HL-60/S4 treated with phorbol 12-myristate 13-acetate at 8.2 ng/mL for 4 days and 3 days (cell line): ENCODE measurements around the gene P2RX1.
"Not testable (repeated sequence)": the region's sequence is repeated elsewhere in the genome, so short reads cannot be mapped to it uniquely, and the experiment has no call there.

Source experiments
- in situ Hi-C: fragments of 300-500 bp; cut with MboI; formaldehyde crosslinking; loops from 2 replicates; pipeline ENCODE4 v1.15.0; 2022; ENCODE audit warnings: low sequenced_read_pairs

P2RX1 gene

DNA sequence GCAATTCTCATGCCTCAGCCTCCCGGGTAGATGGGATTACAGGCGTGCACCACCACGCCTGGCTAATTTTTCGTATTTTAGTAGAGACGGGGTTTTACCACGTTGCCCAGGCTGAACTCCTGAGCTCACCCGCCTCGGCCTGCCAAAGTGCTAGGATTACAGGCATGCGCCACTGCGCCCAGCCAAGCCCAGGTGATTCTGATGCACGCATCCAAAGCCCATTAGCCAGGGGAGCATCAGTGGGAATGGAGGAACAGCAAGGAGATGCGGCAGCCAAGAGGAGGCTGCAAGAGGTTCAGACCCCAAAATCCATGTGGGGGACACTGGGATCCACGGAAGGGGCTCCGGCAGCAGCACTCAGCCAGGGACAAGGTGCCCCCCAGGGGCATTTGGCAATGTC lies 35.9 kb upstream of the P2RX1 start:
- in situ Hi-C loops = no loop called here

DNA sequence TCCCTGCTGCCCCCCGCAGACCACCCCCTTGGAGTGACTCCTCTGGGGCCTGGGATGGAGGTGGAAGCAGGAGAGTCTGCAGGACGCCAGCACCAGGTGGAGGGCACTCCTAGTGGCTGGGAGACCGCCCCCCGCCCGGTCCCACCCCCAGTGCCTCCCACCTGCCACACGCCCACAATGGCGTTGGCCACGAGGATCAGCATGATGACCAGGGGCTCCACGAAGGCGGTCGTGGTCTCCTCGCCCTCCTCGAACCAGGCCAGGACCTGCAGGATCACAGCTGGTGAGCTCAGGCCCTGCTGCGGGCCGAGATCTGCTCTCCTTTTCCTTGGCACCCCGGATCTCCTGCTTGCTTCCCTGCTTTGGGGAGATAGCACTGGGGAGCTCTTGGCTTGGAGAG lies 35.2 kb upstream of the P2RX1 start:
- in situ Hi-C loops = no loop called here

DNA sequence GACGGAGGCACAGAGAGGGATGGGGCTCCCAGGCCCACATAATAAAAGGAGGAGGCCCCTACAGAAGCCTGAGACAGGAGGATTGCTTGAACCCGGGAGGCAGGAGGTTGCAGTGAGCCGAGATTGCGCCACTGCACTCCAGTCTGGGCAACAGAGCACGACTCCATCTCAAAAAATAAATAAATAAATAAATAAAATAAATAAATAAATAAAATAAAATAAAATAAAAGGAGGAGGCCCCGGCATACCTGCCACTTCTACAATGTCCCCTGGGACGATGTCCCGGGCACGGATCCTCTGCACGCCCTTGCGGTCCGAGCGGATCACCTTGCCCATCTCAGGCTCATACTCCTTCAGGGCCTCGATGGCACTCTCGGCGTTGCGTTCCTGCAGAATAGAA lies 34.7 kb upstream of the P2RX1 start:
- in situ Hi-C loops = no loop called here

DNA sequence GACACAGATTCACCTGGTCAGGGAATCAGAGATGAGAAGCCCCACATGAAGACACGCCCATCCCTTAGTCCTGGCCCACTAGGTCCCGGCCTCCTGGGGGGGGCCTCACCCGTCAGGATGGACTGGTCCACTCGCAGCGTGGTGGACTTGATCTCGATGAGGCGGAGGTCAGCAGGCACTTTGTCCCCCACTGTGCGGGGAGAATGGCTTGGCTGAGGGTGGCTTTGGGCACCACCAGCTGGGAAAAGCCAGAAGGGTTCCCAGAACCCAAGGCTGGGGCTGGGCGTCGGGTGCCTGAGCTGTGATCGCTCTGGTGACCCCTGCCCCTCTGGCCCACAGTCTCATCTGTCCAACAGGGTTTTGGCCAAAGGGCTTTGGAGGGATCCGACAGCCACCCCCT lies 34.3 kb upstream of the P2RX1 start:
- in situ Hi-C loops = no loop called here

DNA sequence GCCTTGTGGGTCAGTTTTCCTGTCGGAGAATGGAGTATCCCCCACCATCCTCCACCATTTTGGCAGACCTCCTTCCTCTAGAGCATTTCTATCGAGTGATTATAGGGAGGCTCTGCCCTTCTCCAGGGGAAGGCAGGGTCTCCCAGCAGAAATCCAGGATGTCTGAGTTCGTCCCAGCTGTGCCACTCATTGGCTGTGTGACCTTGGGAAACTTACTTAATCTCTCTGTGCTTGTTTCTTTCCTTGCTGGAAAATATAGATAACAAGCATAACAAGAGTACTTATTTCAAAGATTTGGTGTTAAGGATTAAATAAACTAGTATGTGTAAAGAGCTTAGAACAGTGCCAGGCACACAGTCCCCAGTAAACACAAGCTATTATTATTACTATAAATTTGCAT lies 33.2 kb upstream of the P2RX1 start:
- in situ Hi-C loops = no loop called here

DNA sequence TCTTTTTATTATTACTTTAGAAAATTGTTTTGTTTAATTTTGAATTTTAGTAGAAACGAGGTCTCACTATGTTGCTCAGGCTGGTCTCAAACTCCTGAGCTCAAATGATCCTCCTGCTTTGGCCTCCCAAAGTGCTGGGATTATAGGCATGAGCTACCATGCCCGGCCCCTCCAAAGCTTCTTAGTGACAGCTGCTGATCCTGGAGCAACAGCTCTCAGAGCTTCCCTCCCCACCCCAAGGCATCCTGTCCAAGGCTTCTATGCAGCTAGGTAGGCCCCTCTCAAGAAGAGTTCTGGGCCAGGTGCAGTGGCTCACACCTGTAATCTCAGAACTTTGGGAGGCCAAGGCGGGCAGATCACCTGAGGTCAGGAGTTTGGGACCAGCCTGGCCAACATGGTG lies 32.3 kb upstream of the P2RX1 start:
- in situ Hi-C loops = not testable (repeated sequence)

DNA sequence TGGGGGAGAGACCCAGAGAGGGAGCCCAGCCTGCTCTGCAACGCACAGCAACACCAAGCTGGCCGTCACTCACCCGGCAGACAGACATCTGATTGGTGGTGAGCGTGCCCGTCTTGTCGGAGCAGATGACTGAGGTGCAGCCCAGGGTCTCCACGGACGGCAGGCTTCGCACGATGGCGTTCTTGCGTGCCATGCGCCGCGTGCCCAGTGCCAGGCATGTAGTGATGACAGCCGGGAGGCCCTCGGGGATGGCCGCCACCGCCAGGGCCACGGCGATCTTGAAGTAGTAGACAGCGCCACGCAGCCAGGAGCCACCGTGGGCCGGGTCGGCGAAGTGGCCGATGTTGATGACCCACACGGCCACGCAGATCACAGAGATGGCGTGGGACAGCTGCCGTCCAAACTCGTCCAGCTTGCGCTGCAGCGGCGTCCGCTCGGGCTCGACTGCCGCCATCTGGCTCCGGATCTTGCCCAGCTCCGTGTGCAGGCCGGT lies 31.1 kb upstream of the P2RX1 start:
- in situ Hi-C loops = no loop called here

DNA sequence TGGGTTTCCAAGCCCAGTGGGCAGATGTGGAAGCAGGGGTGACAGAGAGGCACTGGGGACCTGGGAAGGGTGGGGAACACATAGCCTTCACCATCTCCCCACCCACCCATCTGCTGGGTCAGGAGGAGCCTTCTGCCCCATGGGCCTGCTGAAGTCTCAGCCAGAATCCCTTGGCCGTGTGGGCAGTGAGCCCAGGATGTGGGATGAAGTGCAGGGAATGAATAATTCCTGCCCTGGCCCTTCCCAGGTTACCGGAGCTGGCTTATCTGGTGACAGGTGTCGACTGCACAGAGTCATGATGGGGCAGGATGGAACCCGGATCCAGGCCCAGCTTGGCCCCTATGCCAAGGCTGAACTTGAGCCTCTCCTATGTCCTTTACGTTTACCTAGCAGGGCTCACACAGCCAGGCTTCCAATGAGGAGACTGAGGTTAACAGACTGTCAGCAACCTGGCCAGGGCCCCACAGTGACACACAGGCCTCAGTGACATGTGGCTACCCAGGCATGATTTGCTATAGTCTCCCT lies 30.5 kb upstream of the P2RX1 start:
- in situ Hi-C loops = no loop called here

DNA sequence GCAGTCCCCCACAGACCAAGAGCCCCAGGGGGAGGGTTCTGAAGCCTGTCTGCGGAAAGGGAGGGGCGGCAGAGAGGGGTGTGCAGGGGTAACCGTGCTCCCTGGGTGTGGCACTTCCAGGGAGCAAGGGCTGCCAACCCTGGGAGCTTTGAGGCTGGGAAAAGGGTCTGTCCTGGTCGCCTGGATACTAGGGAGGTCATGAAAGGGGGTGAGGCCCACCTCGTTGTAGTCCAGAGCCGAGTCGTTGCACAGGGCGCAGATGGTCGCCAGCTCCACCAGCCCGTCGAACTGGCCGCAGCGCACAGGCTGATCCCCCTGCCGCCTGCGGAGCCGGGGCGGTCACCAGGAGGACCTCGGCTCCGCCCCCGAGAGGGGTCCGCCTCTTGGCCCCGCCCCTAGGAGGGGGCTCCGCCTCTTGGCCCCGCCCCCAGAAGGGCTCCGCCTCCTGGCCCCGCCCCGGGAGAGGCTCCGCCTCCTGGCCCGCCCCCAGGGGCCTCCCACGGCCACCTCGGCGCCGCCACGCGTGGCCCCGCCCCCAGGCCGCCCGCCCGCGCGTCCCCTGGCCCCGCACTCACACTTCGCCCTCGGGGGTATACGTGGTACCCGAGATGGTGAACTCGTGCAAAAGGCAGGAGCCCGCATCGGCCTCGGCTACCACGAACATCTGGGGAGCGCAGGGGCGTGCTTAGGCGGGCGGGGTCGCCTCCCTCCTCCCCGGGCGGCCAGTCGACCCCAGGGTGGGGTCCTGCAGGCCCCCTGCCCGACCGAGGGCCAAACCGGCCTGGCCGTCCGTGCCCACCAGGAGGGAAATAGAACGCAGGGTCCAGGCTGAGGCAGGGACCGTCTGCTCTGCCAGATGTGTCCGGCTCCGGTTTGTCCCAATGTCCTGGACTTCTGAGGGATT lies 28.5 kb upstream of the P2RX1 start:
- in situ Hi-C loops = no loop called here

DNA sequence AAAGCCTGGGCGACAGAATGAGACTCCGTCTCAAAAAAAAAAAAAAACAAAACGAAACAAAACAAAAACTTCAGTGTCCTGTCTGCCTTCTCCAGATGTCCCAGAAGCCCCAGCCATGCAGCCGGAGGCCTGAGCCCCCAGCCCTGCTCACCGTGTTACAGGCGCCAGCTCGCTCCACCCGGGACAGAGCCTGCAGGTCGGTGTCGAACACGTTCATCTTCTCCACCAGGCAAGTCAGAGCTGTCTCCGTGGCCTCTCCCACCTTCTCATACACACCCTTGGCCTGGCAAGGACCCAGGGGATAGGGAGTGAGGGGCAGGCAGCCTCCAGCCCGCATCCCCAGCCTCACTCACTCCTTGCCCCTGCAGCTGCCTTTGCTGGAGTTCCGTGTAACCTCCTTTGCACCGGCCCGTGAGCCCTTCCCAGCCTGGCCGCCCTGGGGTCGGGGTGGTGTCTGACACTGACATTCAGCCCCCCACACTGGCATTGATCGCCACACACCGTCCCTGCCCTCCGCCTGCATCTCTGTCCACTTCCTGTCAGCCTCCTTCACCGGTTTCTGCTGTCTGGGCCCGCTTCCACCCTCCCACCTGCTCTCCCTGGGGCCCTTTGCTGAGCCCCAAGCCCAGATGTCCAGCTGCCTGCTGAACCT lies 27.1 kb upstream of the P2RX1 start:
- in situ Hi-C loops = no loop called here

DNA sequence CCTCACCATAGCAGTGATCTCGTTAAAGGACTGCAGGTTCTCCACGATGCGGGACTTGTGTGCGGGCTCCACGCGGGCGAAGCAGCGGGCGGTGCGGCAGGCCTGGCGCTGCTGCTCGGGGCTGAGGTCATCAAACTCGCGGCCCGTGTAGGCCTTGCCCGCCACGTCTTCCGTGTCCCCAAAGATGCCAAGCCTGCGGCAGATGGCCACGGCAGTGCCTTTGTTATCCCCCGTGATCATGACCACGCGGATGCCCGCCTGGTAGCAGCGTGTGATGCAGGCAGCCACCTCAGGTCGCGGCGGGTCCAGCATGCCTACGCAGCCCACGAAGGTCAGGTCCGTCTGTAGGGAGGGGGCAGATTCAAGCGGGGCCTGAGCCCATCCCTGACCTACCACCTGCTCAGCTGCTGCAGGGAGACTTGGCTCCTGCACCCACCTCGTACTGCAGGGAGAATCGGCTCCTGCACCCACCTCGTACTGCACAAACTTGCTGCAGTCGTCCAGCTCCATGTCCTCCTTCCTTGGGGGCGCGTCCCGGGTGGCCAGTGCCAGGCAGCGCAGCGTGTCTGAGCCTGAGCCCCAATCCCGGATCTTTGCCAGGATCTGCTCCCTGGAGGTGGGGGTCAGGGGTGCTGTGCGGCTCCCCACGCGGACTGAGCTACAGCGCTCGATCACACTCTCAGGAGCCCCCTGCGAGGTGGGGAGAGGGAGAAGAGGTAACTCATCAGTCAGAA lies 24.9 kb upstream of the P2RX1 start:
- in situ Hi-C loops = no loop called here

DNA sequence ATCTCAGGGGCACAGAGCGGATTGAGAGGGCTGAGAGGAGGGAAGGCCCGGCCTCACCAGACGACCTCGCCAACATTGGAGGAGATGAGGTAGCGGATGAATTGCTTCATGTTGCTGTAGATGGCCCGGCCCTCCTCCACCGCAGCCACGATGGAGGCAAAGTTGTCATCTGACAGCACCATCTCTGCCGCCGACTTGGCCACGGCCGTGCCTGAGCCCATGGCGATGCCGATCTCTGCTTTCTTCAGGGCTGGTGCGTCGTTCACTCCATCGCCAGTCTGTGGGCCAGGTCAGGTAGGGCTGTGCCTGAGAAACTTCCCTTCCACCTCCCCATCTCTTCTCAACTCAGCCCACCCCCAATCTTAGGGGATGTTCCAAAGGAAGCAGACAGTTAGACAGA lies 21.1 kb upstream of the P2RX1 start:
- in situ Hi-C loops = no loop called here

DNA sequence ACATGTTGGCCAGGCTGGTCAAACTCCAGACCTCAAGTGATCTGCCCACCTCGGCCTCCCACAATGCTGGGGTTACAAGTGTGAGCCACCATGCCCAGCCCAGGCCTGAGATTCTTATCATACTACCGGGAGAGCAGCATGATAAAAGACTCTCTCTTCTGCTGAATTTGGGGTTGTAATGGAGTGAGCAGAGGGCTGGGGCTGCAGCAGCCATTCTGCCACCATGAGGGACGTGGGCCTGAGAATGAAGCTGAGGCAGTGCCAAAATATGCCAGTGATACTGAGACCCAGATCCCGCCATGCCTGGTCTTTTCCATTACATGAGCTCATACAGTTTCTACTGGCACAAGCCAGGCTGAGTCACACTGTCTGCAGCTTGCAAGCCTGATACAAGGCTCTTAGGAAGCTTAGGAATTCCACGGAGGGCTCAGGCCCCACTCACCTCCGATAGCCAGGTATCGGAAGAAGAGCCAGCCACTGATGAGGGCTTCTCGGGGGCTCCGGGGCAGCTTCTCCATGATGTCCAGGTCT lies 19.6 kb upstream of the P2RX1 start:
- in situ Hi-C loops = no loop called here

DNA sequence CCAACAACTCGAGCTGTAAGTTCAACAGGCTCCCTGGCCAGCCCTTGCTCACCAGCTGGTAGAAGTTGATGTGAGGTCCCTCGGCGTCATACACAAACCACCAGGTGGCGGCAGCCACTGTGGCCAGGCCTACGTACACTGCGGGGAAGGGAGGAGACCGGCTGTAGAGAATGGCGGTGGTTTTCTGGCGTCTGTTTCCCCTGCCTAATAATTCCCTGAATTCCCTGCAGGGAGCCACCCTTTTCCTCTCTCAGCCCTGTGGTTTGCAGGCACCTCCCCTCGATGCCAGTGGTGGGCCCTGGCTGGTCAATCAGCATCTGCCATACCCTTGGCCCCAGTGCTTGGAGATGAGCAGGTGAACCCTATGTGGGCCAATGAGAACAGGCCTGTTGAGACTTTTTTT lies 18.9 kb upstream of the P2RX1 start:
- in situ Hi-C loops = no loop called here

DNA sequence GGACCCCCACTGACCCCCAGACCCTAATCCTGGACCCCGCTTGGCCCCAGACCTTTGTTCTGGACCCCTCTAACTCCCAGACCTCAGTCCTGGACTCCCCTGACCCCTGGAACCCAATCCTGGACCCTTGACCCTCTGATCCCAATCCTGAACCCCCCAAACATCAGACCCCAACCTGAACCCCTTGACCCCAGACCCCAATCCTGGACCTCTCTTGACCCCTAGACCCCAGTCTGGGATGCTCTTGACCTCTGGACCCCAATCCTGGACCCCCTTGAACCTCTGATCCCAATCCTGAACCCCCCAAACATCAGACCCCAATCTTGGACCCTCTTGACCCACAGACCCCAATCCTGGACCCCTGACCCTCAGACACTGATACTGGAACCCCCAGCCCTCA lies 13.5 kb upstream of the P2RX1 start:
- in situ Hi-C loops = no loop called here

DNA sequence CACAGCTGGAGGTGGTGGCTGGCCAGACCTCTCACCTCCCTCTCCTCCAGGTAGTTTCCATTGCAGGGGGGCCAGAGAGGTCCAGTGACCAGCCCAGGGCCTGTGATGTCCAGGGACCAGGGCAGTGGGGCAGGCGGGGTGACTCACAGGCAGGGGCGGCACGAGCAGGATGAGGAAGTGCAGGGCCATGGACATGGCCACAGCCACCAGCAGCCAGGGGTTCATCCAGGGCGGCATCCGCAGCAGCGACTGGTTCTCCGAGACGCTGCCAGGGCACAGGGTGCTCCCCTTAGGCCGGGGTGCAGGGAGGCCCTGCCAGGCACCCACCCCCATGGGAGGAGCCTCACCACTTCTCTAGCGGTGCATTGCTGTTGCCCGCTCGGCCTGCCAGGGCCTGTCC lies 12.9 kb upstream of the P2RX1 start:
- in situ Hi-C loops = no loop called here

DNA sequence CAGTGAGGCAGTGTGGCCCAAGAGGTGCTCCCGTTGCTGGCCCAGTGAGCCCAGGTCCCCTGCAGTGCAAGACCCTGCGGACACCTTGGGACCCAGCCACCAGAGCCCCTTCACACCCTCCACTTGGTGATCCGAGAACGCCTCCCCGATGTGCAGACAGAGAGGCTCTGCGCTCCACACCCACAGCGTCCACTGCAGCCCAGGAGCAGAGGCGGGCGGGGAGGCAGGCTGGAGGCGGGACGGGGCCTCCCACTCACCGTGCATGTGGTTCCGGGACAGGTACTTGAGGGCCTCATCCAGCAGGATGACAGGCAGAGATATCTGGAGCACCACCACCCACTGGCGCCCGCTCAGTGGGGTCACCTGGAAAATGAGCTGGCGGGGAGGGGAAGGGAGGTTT lies 12.1 kb upstream of the P2RX1 start:
- in situ Hi-C loops = no loop called here

DNA sequence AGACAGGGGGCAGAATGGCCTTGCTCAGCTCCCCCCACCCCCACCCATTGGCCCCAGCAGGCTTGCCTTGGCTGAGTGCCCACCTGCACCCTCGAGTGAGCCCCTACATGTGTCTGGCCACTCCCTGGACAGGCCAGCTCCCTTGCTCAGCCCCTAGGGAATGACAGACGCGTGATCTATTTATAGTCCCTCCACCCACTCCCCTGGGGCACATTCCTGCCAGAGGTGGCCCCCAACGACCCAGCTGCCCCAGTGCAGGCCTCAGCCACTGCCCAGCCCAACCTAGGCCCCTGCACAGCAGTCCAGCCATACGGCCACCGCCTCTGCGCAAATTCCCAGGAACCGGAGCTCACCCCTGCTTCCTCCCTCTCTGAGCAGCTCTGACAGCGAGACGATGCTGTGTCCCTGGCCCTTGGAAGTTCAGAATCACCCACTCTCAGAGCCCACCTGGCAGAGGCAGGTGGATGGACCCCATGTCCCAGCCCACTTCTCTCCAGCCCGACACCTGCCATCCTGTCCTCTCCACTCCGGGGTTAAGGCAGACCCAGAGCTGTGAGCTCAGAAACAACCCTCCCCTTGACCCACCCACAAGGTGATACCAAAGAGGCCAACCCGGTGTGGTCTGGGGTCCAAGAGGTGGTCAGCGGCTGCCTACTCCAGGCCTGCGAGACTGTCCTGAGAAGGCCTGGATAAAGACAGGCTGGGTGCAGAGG lies 11.5 kb upstream of the P2RX1 start:
- in situ Hi-C loops = no loop called here

DNA sequence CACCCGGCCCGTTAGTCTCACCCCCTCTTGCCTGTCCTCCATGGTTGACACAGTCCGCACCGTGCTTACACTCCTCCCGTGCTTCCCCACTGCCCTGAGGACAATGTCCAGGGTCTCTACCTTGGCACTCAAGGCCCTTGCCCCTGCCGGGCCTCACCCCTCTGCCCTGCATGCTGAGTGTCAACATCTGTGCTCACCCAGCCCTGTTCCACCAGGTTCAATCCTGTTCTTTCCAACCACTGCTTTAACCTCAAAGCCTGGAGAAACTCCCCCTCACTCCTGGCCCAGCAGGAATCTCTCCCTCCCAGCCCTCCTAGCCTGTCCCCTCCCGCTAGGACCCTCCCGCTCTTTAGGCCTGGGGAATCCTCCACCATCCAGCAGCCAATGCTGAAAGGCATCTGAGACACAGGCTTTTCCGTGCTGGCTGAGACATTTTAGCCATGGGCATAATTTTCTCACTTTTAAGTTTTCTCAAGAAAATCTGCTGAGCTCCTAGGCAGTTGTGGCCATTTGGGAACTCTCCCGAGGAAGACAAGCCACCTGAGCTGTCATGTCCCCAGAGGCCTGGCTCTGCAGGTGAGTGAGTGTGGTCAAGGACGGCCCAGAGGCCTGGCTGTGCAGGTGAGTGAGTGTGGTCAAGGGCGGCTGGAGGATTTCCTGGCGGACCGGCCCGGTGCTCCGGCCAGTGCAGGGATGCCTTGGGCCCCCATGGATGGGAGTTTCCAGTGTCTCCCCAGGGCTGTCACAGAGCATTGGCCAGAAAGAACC lies 10.8 kb upstream of the P2RX1 start:
- in situ Hi-C loops = no loop called here
